HG03139 (cell line): Measurements from ENCODE around the gene CCDC197.

Experiments
- ATAC-seq: cut with Tn5 transposase; IDR thresholded peaks from one replicate; pipeline ENCODE4 v1.9.1; 2021; ENCODE audit not compliant: unreplicated experiment

CCDC197 gene

DNA sequence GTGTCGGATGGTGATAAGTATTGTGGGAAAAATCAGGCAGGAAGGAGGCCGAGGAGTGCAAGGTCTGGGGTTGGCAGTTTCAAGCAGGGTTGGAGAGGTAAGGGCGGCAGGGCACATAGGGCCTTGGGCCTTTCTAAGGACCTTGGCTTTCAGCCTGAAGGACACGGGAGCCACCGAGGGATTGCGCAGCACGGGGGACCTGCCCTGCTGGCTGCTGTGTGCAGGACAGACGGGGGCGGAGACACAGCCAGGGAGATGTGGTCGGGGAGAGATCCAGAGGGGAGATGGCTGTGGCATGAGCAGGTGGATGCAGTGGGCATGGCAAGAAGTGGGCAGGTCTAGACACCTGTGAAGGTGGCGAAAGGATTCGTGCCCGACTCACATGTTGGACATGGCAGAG, 43.7 kb downstream of the CCDC197 start:
- ATAC-seq, result no peak

DNA sequence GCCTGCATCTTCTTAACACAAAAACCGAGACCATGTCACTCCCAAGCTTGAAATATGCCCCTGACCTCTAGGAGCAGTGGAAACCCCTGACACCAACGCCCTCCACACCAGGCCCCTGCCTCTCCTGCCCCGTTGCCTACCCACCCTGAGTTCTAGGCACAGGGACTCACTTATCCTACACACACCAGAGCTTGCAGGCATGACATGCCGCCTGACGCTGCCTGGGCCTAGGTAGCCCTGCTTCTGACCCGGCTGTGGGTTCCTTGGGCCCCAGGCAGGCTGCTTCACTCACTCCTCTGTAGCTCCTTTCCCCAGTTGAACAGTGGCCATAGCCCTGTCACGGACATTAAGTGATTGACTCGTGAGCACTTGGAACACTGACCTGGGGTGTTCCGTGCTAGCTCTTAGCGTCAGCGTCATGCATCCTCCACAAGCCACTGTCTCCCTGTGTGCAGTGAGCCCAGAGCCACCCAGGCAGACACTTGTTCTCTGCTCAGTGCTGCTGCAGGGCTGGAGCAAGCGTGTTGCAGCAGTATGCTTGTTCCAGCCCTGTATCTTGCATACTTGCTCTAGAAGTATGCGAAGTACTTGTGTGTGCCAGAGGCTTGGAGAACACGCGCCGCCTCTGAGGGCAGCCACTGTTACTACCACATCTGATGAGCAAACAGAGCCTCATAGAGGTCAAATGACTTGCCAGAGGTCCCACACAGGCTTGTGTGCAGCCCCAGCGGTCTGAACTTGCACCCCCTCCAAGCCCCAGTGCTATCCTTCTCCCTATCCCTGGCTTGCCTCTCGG, 44.6 kb downstream of the CCDC197 start:
- no peak for ATAC-seq

DNA sequence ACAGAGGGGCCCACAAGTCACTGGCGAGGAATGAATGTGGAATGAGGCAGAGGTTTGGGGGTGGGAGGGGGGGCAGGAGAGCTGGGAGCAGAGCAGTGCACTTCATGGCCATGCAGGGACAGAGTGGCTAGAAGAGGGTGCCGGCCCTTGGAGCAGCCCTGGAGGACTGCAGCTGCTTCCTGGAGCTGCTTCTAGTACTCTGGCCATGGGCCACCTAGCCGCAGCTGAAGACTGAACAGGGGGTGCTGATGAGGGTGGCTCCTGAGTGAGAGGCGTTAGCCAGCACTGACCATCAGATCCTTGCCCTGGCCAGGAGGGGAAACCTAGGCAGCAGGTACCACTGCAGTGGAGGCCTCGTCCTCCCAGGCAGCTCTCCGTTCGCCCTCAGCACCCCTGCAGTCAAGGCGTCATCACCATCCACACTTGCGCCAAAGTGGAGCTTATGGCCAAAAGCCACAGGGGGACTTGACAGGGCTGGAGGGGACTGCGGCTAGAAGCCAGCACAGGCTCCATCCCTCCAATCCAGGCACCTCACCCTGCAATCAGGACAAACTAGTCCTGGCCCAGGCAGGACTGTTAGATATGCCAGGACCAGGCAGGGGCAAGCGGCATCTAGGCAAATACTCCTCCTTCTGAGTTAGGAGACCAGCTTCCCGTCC, 45.5 kb downstream of the CCDC197 start:
- no peak for ATAC-seq

DNA sequence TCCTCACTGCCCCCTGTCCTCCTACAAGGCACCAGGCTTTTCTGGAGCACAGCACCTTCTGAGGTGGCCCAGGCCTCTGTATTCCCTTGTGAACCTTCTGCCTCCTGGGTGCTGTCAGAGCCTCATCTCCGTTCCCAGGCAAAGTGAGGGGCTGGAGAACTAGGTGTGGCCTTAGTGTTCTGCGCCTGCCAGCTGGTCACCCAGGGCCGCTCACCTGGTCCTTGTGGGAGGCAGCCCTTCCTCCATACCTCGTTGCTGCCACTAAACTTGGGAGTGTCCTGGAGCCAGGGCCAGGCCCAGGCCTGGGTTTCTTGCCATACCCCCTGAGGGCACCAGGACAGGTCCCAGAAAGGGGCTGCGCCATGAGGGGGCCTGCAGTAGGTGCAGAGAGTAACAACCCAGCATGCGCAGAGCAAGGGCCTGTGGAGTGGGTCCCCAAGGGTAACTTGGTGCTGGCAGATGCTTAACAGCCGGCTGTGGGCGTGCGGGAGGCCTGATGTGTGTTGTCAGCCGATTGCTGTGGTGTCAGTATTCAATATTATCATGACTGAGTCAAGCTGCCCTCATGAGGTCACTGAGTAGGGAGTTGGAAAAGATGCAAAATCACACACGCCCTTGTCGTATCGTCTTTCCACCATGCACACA, 46.1 kb downstream of the CCDC197 start:
- ATAC-seq, result no peak

DNA sequence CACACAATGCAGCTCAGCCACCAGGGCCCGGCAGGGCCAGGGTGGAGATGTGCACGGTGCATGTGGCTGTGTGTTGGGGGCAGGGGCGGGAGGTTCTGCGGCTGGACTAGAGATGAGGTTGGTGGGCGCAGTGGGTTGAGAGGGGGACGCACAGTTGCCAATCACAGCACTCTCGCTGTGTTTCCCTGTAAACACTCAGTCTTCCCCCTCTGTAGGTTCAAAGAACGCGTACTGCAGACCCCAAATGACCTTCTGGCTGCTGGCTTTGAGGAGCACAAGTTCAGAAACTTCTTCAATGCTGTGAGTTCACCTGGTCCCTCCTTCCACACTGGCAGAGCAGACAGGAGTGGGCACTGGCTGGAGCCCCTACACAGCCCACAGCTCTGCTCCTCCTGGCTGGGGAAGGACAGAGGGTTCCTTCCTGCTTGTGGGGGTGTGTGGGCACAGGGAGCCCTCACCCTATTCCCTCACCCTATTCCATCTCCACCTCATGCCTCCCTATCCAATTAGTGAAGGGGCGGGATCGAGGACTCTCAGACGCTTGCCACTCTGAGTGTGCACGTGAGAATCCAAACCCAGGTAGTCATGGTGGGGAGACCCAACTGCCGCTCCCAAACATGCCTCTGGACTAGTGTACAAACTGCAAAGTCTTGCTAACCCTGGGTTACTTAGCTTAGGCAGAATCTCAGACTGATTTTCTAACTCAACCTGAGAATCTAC, 46.8 kb downstream of the CCDC197 start:
- ATAC-seq, result no peak

DNA sequence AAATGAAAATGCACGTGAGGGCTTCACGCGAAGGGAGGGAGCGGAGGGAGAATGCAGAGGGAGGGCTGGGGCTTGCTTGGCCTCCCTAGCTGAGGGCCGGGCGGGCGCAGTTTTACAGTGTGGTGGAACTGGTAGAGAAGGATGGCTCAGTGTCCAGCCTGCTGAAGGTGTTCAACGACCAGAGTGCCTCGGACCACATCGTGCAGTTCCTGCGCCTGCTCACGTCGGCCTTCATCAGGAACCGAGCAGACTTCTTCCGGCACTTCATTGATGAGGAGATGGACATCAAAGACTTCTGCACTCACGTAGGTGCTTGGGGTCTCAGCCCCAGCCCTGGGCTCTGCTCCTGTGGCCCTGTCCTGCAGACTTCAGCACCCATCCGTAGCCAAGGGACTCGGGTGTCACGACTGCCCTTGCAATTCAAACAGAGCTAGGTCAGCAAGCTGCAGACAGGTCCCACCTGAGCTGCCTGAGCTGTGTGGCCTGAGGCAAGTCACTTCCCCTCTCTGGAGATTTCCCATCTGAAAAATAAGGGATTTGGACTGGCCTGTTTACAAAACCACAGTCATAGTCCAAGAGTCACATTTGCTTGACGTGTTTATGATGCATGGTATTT, 47.5 kb downstream of the CCDC197 start:
- ATAC-seq, result no peak

DNA sequence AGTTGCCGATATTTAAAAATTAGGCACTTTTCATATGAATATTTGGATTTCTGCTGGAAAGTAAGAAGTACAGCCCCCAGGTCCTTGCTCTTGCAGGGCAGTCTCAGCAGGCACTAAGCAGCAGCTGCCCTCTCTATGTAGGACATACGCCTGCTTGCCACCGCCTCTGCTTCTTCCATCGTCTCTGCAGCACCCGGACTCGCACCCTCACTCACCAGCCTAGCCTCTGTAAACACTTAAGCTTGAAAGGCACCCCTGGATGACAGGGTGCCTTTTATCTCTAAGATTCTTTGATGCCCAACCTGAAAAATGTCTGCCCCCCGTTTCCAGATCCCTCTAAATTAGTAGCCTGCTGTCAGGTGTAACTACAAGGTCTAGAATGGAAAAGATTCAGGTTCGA, 48.0 kb downstream of the CCDC197 start:
- no peak for ATAC-seq

DNA sequence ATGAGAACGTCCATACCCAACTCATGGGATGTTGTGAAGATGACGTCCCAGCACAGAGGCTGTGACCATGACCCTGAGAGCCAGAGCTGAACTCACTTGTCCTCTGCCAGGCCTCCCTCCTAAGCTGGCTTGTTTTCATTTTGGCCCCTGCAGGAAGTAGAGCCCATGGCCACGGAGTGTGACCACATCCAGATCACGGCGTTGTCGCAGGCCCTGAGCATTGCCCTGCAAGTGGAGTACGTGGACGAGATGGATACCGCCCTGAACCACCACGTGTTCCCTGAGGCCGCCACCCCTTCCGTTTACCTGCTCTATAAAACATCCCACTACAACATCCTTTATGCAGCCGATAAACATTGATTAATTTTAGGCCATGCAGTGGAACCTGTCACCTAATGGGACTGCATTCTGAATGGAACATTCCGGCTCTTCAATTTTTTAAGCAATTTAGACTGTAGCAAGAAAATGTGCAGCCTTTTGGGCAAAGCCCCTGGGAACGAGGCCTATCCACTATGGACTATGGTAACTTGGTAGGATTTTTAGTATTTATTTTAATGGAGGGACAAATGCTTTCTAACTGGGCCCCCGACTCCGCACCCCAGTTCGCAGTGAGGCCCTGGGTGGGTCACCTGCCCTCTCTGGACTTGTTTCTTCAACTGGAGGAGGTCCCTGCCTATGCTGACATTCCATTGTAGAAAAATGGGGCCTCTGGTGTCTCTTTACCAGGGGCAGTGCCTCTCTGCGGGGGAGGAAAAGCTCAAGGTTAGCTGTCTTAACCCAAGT, 48.7 kb downstream of the CCDC197 start:
- ATAC-seq, result no peak

DNA sequence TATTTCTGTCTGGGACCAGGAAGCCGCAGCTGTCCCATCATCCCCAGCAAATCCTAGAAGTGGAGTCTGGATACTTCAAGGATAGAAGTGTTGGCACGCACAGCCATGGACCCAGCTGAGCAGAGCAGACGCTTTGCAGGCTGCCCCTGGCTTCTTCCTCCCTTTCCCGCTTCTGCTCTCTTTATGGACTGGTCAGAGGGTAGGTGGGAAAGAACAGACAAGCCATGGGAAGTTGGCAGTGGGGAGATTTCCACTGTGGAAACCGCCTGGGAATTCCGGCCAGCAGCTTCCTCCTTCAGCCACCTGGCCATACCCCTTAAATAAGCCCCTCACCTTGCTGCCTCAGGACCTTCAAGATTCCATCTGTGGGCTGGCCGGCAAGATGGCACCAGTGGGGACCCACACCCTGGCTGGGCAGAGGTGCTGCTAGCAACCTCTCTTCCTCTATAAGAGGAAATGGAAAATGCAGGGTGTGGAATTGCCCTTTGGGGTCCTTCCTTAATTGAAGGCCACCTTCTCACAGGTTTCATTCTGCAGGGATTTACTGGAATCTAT, 49.7 kb downstream of the CCDC197 start:
- ATAC-seq, result no peak

DNA sequence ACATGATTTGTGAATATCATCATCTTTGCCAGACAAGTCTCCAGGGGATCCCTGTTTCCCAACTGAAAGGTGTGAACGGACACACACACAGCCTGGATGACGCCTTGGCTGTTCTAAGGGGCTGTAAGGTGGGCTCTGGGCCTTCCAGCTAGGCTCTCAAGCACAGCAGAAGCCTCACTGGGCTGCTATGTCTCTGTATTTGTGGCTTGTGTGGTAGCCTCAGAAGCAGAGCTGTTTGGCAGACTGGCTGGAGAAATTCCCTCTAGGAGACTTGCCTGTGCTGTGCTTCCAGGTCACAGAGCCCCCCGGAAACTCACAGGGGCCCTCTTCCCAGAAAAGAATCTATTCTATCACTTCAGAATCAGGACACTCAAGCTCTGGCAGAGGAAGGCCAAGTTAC, 50.5 kb downstream of the CCDC197 start:
- ATAC-seq, result no peak

DNA sequence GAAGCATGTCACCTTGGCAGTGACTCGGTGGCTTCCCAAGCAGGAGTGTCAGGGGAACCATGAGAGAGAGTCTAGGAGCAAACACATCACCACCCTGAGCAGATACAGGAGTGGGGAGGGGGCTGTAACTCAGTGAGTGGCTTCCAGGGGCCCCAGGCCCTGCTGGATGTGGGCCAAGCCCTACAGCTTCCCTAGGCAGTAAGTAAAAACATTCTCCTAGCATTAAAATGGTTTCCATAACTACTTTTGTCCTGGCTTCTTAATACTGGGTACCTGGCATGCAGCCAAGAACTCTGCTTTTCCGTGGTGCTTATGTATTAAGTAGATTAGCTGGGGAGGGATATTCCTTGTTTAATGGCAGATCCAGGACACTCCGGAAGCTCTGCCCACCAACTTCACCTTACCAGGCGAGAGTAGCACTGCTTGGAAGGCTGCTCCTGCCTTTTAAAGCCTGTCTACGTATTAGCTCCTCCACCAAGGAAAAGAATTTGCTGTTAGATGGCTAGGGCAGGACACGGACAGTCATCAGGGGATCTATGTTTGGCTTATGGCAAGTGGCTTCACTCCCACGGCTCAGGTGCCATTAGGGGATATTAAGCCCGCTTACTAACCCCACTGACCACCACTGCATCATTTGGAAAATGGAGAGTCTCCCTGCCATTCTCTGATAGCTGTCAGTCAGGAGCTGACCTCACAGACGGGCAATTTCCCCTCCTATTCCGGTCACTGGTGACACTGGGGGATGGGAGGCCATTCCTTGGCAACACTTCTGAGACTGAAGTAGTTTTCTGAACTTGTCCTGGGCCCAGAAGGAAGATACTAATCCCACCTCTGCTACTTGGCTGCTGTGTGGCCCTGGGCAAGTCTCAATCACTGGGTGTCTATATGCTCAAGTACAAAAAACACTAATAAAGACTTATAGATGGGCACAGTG, 51.9 kb downstream of the CCDC197 start:
- ATAC-seq, result no peak

DNA sequence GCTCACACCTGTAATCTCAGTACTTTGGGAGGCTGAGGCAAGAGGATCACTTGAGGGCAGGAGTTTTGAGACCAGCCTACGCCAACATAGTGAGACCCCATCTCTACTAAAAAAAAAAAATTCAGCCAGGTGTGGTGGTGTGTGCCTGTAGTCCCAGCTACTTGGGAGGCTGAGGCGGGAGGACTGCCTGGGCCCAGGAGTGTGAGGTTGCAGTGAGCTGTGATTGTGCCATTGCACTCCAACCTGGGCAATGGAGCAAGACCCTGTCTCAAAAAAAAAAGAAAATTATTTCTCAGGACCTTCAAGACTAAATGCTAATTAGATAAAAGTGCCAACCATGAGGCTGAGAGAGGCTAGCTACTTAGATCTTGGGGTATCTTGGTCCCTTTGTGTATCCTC, 52.5 kb downstream of the CCDC197 start:
- ATAC-seq, result no peak

DNA sequence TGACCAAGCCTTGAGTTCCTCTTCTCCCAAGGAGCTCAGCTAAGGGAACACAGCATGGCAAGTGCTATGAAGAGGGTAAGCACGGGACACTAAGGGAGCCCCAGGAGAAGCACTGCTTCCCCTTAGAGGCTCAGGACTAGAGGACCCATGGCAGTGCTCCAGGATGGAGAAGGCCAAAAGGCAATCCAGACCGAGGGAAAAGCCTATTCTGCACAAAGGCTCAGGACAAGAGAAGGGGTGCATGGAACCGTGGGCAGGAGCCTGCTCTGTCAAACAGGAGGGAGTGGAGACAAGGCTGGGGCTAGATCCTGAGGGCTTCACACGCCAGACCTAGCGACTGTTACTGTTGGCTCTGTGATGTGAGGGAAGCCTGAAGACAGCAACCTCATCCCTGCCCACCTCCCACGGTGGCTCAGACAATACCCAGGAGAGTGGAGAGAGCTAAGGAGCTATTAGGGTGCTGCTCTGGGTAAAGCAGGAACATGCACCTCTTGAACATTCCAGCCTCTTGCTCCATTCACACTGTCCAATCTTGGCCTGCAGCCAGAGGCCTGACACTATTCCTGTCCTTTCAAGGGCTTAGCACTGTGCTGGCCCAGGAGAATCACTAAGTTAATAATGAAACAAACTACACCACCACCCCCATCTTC, 53.3 kb downstream of the CCDC197 start:
- ATAC-seq, result no peak

DNA sequence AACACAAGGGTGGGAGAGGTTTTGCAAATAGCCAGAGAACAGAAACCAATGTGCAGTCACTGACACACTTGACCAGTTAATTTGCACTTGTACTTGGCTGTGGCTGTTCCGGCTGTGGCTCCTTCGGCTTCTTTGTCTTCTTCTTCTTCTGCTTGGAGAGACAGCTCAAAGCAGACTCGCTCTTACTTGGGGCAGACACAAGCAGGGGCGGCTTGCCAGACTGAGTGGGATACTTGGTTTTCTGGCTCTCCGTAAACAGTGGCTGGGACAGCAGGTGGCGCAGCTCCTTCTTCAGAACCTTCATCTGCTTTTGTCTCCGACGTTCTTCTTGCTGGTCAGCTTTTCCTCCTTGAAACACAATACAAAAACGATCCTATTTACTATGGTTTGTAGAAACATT, 54.0 kb downstream of the CCDC197 start:
- no peak for ATAC-seq

DNA sequence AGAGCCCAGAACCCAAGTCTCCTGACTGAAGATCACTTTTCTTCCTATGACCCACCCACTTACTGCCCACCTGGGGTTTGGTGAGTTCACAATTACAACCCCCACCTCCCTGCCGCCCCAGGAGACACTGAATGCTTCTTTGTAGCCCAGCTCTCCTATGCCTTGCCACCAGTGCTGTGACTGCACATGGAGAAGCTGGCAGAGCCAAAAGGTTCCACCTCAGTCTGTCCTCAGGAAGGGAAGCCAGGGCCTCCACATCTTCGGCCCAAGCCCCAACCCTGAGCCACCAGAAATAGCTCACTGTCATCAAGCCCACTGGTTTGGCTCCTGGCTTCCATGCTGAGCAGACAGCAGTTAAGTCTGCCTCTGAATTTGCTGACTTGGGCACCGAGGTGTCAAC, 54.7 kb downstream of the CCDC197 start:
- ATAC-seq, result no peak

DNA sequence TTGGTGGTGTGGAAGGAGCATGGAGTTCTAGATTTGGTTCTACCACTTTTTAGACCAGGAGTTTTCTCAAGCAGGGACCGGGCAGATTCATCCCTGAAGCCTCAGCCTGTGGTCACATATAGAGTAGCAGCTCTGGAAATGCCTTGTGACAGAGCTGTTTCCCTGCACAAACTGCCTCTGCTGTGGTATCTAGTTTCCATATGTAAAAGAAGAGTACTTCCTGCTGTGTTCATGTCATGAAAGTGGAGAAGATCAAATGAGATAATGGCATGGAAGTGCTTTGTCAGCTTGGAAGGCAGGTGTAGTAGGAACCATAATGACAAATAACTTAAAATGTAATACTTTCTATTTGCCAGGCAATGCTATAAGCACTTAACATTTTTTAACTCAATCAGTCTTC, 55.1 kb downstream of the CCDC197 start:
- ATAC-seq, result no peak

DNA sequence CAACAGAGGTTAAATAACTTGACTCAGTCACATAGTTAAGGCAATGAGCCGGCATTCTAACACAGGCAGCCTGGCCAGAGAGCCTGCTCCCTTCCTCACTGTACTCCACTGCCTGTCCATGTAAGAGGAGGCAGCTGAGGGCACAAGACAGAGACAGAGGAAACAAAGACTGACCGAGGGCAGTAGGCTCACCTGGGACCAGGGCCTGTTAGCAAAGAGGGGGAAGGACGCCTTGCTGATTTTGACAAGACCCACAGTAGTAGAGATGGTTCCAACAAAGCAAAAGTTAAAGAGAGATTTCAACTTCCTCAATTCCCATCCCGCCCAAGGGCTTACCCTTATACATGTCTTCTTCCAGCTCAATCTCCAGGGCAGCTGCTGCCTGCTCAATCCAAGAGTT, 55.6 kb downstream of the CCDC197 start:
- ATAC-seq, result no peak

DNA sequence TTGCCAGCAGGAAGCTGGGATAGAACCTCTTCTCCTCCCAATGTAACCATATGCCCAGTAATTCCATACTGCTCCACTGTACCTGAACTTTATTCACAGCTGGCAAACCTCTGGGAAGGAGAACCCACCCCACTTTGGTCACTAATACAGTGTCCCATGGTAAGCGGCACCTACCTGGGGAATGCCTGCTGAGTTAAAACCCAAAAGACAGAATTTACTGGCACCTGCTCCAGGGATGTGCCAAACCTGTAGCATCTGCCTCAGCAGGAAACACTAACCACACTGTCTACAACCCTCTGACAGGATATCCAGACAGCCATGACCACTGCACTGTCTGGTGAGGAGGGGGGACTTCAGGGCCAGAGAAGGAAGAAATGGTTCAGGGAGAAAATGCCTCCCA, 57.3 kb downstream of the CCDC197 start:
- no peak for ATAC-seq

DNA sequence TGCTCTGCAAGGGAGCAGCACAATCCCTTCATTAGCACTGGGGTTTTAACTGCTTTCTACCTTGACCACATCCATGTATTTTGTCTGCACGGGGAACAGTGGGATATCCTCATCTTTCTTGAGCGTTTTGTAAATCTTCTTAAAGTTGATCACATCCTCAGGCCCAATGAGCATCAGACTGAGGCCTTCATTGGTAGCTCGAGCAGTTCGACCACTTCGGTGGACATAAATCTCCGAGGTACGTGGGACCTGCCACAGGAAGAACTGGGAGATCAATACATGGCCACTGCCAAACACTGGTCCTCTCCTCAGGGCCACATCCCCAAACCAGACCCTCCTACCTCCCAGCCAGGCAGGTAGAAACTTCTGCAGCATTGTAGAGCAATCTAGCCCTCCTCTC, 57.8 kb downstream of the CCDC197 start:
- ATAC-seq, result no peak
